NCI-H524 treated with DMSO at 0.1 percent for 48 hours (cell line): Measurements from ENCODE around the gene POM121C.
"Not testable (repeated sequence)": the region's sequence is repeated elsewhere in the genome, so short reads cannot be mapped to it uniquely, and the experiment has no call there.

Experiments
- DNase-seq: peaks from one replicate; lab custom pipeline; 2025; lab: John Stamatoyannopoulos, UW

Gene POM121C

DNA sequence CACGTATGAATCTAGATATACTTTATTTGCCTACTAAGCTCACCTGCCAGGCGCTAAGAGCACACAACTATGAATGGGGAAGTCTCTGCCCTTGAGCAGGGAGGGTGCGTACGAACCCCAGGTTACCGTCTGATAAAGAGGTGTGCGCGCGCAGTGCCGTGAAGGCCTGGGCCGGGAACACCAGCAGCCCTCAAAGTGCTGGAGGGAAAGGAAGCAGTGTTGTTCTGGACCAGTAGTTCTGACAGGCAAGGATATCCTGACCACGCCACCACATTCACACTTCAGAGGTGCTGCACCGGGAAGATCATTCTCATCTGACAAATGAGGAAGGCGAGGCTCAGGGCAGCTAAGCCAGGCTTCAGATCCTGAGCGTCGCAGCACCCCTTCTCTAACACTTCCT is 62.6 kb downstream of the POM121C start:
- DNase-seq: not testable (repeated sequence)

GRCh38 chr7:75421798-75422710 is 64.0 kb downstream of the POM121C start:
- DNase-seq: not testable (repeated sequence)

DNA sequence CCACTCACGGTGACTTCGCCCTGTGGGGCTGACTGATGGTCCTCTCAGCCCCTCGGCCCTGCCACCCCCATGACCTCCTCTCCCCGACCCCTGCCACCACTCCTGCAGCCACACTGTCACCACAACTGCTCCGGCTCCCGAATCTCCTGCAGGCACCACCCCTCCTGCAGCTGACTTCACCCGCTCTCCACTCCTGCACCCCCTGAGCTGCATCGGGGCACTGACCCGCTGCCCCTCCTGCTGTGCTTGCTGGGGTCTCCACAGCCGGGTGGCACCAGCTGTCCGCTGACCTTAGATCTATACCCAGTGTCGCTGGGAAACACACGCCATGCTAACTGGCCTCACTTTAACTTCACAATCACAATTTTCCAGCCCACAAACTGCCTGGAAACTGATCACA is 65.9 kb downstream of the POM121C start:
- DNase-seq: not testable (repeated sequence)

- DNase-seq: not testable (repeated sequence)
Observed at GRCh38 chr7:75419693-75420092, 66.4 kb downstream of the POM121C start.

DNA sequence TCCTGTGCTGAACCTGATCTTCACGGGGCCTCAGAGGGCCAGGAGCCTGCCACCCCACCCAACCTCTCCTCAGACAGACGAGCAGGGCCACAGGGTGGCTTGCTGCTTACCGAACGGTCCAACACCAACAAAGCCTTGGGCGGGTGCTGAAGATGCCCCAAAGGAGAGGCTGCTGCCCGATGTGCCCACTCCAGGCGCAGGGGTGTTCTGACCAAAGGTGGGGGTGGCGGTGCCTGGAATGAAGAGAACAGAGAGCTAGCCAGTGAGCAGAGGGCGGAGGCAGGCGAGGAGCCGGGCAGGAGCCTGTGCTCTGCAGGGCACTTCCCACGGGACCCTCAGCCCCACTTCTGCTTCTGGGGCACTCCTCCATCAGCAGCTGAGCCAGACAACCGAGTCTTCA is 66.9 kb downstream of the POM121C start:
- DNase-seq: not testable (repeated sequence)

DNA sequence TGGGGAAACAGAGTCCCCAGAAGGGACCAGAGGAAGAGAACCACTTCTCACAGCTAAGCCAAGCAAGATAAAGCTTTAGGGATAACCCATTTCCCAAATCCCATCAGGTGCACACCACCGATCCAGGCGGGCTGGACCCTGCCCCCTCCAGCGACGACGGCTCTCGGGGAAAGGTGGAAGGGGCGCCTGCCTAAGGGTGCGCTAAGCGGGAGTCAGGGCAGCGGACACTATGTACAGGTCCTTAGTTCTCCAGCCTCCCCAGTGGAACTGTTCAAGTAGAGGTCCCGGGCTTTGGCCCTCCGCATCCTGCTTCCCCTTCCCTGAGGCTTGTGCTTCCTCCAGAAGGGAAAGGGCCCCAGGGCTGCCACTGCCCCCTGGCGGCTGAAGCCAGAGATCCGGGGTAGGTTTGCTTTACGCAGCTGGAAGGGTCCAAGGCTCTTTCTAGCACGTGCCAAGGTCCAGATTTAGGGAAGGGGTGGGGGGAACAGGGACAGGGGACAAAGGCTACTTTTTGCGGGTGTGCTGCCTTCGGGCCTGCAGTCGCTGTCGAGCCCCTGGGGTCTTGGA is 67.7 kb downstream of the POM121C start:
- DNase-seq: not testable (repeated sequence)

DNA sequence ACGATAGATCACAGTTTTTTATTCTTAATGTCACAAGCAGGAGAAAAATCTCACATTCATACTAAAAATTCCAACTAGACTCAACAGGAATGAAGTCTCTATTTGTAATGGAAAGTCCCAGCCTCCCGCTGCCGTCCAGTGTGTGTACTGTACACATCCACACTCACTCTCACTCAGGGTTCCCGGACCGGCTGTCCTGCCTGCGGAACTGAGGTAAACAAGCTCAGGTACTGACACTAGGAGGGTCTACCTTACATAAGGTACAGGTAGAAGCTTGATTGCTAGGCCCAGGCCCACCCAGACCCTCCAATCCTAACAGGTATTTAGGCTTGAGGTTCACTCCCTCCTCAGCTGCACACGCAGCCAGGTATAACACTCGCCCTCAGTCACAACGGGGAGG is 69.3 kb downstream of the POM121C start:
- DNase-seq: not testable (repeated sequence)

DNA sequence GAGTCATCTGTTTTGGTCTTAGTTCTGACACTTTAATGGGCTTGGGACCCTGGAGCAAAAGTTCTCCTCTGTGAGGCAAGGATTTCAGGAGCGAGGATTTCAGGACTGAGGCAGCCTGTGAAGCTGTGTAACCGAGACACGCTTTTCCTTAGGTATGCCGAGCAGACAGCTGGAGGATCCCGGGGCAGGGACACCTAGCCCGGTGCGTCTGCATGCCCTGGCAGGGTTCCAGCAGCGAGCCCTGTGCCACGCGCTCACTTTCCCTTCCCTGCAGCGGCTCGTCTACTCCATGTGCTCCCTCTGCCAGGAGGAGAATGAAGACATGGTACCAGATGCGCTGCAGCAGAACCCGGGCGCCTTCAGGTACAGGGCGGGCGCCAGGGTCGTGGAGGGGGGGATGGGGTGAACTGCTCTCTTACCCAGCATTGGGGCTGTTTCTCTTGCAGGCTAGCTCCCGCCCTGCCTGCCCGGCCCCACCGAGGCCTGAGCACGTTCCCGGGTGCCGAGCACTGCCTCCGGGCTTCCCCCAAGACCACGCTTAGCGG is 70.2 kb downstream of the POM121C start:
- DNase-seq: not testable (repeated sequence)

- DNase-seq: not testable (repeated sequence)
Observed at GRCh38 chr7:75415428-75415817, 70.7 kb downstream of the POM121C start.

GRCh38 chr7:75414708-75415427 is 71.2 kb downstream of the POM121C start:
- DNase-seq: not testable (repeated sequence)

GRCh38 chr7:75414204-75414603 is 71.9 kb downstream of the POM121C start:
- not testable (repeated sequence) for DNase-seq

DNA sequence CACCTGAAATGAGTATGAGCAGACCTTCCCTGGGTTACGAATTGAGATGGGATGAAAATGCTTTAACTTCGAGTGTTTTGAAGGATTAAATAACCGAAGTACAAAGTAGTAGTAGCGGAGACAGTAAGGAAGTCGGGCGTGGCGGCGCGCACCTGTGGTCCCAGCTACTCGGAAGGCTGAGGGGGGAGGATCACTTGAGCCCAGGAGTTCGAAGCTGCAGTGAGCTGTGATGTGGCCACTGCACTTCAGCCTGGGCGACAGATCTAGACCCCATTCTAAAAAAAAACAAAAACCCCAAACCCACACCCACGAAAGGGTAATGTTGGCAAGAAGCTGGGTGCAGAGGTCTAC is 75.3 kb downstream of the POM121C start:
- not testable (repeated sequence) for DNase-seq

DNA sequence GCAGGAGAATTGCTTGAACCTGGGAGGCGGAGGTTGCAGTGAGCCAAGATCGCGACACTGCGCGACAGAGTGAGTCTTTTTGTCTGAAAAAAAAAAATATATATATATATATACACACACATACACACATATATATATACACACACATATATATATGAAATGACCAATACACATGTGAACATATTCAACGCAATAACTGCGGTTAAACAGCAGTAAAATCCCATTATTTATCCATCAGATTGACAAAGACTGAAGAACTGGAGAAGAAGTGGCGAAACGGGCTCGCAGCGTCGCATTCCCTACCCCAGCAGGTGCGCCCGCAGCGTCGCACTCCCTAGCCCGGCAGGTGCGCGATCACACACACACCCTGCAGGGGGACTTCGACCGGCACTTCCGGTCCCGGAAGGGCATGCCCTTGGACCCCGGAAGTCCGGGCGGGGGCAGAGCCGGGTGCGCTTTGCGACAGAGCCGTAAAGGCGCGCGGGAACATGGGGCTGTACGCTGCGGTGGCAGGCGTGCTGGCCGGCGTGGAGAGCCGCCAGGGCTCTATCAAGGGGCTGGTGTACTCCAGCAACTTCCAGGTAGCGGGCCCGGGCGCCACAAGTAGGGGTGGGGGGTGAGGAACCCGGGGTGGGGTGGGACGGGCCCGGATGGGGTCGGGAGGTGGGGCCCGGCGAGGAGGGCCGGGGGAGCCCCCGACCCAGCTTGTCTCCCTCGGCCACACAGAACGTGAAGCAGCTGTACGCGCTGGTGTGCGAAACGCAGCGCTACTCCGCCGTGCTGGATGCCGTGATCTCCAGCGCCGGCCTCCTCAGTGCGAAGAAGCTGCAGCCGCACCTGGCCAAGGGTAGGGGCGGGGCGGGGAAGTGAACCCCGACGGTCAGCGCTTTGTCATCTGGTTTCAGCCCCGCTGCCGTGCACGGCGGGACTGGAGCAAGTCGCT is 75.9 kb downstream of the POM121C start:
- not testable (repeated sequence) for DNase-seq

DNA sequence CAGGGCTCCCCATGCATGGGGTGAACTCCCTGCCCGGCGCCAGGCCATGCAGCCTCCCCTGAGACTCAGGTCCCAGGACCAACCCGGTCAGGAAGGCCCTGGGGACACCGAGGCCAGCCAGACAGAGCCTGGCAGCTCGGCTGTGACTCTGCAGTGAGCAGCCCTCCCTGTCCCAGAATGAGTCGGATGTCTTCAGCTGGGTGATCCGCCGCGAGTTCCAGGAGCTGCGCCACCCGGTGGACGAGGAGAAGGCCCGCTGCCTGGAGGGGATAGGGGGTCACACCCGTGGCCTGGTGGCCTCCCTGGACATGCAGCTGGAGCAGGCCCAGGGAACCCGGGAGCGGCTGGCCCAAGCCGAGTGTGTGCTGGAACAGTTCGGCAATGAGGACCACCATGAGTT is 81.4 kb downstream of the POM121C start:
- DNase-seq: not testable (repeated sequence)

DNA sequence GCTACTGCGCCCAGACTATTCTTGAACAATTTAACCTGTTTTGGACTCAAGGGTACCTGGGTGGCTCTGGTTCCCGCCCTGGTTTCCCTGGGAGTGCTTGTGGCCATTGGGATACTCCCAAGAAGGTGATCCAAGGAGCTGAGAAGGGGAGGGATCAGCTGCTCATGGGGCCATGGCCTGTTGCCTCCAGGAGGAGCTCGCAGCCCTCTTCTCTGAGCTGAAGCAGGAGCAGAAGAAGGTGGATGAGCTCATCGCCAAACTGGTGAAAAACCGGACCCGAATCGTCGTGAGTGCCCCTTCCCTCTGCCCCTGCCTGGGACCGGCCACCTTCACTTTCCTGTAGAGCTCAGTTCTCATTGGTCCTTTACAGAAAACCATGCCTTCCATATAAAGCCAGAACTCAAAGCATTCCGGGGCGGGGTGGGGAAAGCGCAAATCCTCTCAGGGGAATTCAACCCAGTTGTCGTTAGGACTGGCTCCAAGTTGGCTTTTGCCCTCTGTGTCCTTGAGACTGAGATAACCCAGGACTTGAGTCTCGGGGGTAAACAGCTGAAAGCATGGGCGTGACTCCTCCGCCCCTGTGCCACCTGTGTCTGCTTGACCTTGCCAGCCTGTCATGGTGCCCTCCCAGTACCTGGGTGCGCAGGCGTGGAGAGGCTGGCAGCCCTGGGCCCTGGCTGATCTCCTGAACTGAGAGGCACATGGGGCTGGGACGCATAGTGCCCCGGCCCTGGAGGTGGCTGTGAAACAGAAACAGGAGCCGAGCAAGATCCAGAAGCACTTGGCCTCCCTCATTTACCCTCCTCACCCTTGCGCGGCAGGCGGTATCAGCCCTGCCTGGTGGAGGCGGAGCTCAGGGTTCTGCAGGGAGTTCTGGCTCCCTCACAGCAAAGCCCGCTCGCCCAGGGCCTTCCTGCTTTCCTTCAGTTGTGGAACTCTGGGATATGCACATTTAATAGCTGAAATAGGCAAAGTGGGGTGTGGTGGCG is 82.3 kb downstream of the POM121C start:
- not testable (repeated sequence) for DNase-seq

DNA sequence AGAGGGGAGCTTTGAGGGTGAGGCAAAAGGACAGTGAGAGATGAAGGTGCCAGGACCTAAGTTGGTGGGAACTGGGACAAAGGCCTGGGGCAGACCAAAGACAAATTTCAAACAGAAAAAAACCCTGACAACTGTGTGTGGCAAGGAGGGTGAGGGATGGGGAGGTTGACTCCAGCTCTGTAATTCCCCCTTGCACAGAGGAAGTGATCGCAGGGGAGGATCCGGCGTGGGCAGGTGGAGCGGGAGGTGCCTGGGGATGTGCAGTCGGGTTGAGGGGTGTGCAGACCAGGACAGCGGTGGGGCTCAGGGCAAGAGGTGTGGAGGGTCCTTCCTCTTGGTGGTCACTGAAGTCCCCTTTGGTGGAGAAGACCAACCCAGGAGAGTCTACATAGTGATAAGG is 85.5 kb downstream of the POM121C start:
- DNase-seq: not testable (repeated sequence)

GRCh38 chr7:75398771-75399700 is 87.1 kb downstream of the POM121C start:
- DNase-seq: not testable (repeated sequence)

GRCh38 chr7:75397865-75398264 is 88.2 kb downstream of the POM121C start:
- DNase-seq: not testable (repeated sequence)

GRCh38 chr7:75395329-75395728 is 90.8 kb downstream of the POM121C start, which contains the start of gene TRIM73:
TRIM73 (plus strand) TSS chr7:75395629; CDS start chr7:75398934, 3,305 bp downstream.
- not testable (repeated sequence) for DNase-seq
